Measurements from ENCODE around the gene CAMSAP2.

Gene CAMSAP2

GRCh38 chr1:200862713-200863415, 124.2 kb downstream of the CAMSAP2 start:
- no peak for TF ChIP-seq CTCF (conservative IDR thresholded peaks at IDR 0.05; ENCODE audit: low read depth, low read length)
- DNase-seq (ENCODE audit: low read depth) = no peak
- no peak overlapping the region for H3K4me3 ChIP-seq (ENCODE audit: low read length)

- no peak overlapping the region for H3K4me3 ChIP-seq (ENCODE audit: low read length)
- no peak for DNase-seq (ENCODE audit: low read depth)
- TF ChIP-seq CTCF (conservative IDR thresholded peaks at IDR 0.05; ENCODE audit: low read depth, low read length) = no peak
Measured at GRCh38 chr1:200866116-200866515, 127.4 kb downstream of the CAMSAP2 start.

GRCh38 chr1:200866521-200866920, 127.8 kb downstream of the CAMSAP2 start:
- TF ChIP-seq CTCF (conservative IDR thresholded peaks at IDR 0.05; ENCODE audit: low read depth, low read length) = no peak
- H3K4me3 ChIP-seq (ENCODE audit: low read length) = no peak overlapping the region

GRCh38 chr1:200867018-200867811, 128.5 kb downstream of the CAMSAP2 start:
- TF ChIP-seq CTCF (conservative IDR thresholded peaks at IDR 0.05; ENCODE audit: low read depth, low read length) = no peak
- no peak overlapping the region for H3K4me3 ChIP-seq (ENCODE audit: low read length)
- DNase-seq (ENCODE audit: low read depth) = no peak

More at GRCh38 chr1:200866521-200866920, 127.8 kb downstream of the CAMSAP2 start:
- DNase-seq (ENCODE audit: low read depth) = no peak

GRCh38 chr1:200869376-200869752, 130.7 kb downstream of the CAMSAP2 start:
- TF ChIP-seq CTCF (conservative IDR thresholded peaks at IDR 0.05; ENCODE audit: low read depth, low read length) = no peak
- no peak overlapping the region for H3K4me3 ChIP-seq (ENCODE audit: low read length)
- no peak for DNase-seq (ENCODE audit: low read depth)

- DNase-seq (ENCODE audit: low read depth) = no peak
- no peak for TF ChIP-seq CTCF (conservative IDR thresholded peaks at IDR 0.05; ENCODE audit: low read depth, low read length)
- H3K4me3 ChIP-seq (ENCODE audit: low read length) = no peak overlapping the region
Measured at GRCh38 chr1:200869753-200870391, 131.2 kb downstream of the CAMSAP2 start.
